Skeletal muscle cell (primary cell): Measurements from ENCODE around the gene CIRBP.

Experiments
- DNase-seq: peaks from one replicate; pipeline ENCODE4 v3.0.0-alpha.2; 2010; ENCODE audit warnings: low read depth
- H3K4me3 ChIP-seq: 2 replicates; pipeline ENCODE4 v1.5.1; 2011; ENCODE audit warnings: low read depth, mild to moderate bottlenecking, control low read depth, low read length, moderate library complexity

Gene CIRBP

GRCh38 chr19:1229924-1230782, 39.0 kb upstream of the CIRBP start:
- DNase-seq = no peak
- H3K4me3 ChIP-seq = no peak overlapping the region

GRCh38 chr19:1230783-1231489, 38.2 kb upstream of the CIRBP start:
- no peak overlapping the region for H3K4me3 ChIP-seq
- DNase-seq = no peak

- no peak for DNase-seq
- no peak overlapping the region for H3K4me3 ChIP-seq
These were observed 37.1 kb upstream of the CIRBP start for GRCh38 chr19:1231729-1232637.

GRCh38 chr19:1232652-1233072, 36.5 kb upstream of the CIRBP start:
- H3K4me3 ChIP-seq = no peak overlapping the region
- DNase-seq = no peak

GRCh38 chr19:1233115-1233667, 35.9 kb upstream of the CIRBP start:
- DNase-seq = no peak
- H3K4me3 ChIP-seq = no peak overlapping the region

- no peak overlapping the region for H3K4me3 ChIP-seq
- DNase-seq = no peak
These were observed 34.8 kb upstream of the CIRBP start for GRCh38 chr19:1234051-1234954.

- no peak overlapping the region for H3K4me3 ChIP-seq
- DNase-seq = no peak
These were observed 34.2 kb upstream of the CIRBP start for GRCh38 chr19:1234955-1235380.

- peak overlapping the region; percentile 67 for H3K4me3 ChIP-seq
- no peak for DNase-seq
These were observed 33.2 kb upstream of the CIRBP start for GRCh38 chr19:1235625-1236538.

GRCh38 chr19:1236576-1236975, 32.6 kb upstream of the CIRBP start:
- peak overlapping the region; percentile 67 for H3K4me3 ChIP-seq
- no peak for DNase-seq

GRCh38 chr19:1237027-1237659, 32.0 kb upstream of the CIRBP start:
- H3K4me3 ChIP-seq = peak overlapping the region; percentile 67

GRCh38 chr19:1237754-1238368, 31.3 kb upstream of the CIRBP start, which contains the start of gene CBARP:
Gene CBARP, minus strand, starts transcription at chr19:1238005. Its CDS starts 1,905 bp downstream, at chr19:1236100.
- H3K4me3 ChIP-seq = peak within 1 kb of the TSS; percentile 67
- no peak for DNase-seq

More at GRCh38 chr19:1237027-1237659, 32.0 kb upstream of the CIRBP start:
- no peak for DNase-seq

- no peak for DNase-seq
- peak overlapping the region; percentile 38 for H3K4me3 ChIP-seq
These were observed 30.5 kb upstream of the CIRBP start for GRCh38 chr19:1238369-1239303.

GRCh38 chr19:1239420-1239795, 29.7 kb upstream of the CIRBP start:
- no peak overlapping the region for H3K4me3 ChIP-seq
- DNase-seq = no peak

GRCh38 chr19:1239796-1240737, 29.1 kb upstream of the CIRBP start:
- DNase-seq = peak; percentile 68
- peak overlapping the region; percentile 39 for H3K4me3 ChIP-seq
